Naive thymus-derived CD8-positive, alpha-beta T cell (primary cell): Measurements from ENCODE around the gene TLK1. TPM values are rescaled to one million over a fixed set of nuclear protein-coding genes. Genes with fewer than 3 reads are reported as not detected.
A peak's percentile ranks its signal among the peaks of the same experiment; 100 is the strongest.
"Not testable (repeated sequence)": the region's sequence is repeated elsewhere in the genome, so short reads cannot be mapped to it uniquely, and the experiment has no call there.

Experiments used
- ATAC-seq, 2 donors: fragments of 150-1000 bp; cut with Tn5 transposase in 1 of 2; sonication (Bioruptor Pico), chemical (Tn5 transposase) in 1 of 2; 1 replicate in 1 of 2; 2 replicates in 1 of 2; pipeline ENCODE4 v1.10.0; 2021; ENCODE audit warnings: mild to moderate bottlenecking in 2 of 2, moderate library complexity in 2 of 2
- POLR2A ChIA-PET: fragments of 350-600 bp; sonication (Branson Sonifier 250); formaldehyde crosslinking; loops from one replicate; lab custom pipeline; 2021; ENCODE audit warnings: antibody characterized with exemption; lab: Charles Lee
- DNase-seq, 10 donors: peaks; one replicate each; pipeline versions ENCODE4 v3.0.0 to v3.0.0-alpha.2; 2020 to 2022
- H3K27ac Mint-ChIP-seq, 10 donors: one replicate each; pipeline ENCODE4 v1.8.0; 2020 to 2022; ENCODE audit warnings: mild to moderate bottlenecking in 10 of 10, mixed read lengths in 10 of 10, moderate library complexity in 4 of 10, inconsistent platforms in 1 of 10
- H3K27me3 Mint-ChIP-seq, 5 donors: one replicate each; pipeline ENCODE4 v1.8.0; 2021 to 2022; ENCODE audit warnings: mixed read lengths in 5 of 5
- H3K36me3 Mint-ChIP-seq, 3 donors: one replicate each; pipeline ENCODE4 v1.8.0; 2020 to 2022; ENCODE audit warnings: mixed read lengths in 3 of 3, mild to moderate bottlenecking in 2 of 3, inconsistent platforms in 1 of 3
- H3K4me1 Mint-ChIP-seq, 4 donors: one replicate each; pipeline ENCODE4 v1.8.0; 2021 to 2022; ENCODE audit warnings: mixed read lengths in 4 of 4
- H3K4me3 Mint-ChIP-seq, 10 donors: one replicate each; pipeline ENCODE4 v1.8.0; 2020 to 2022; ENCODE audit warnings: mild to moderate bottlenecking in 10 of 10, mixed read lengths in 10 of 10, moderate library complexity in 6 of 10, inconsistent platforms in 1 of 10
- H3K9me3 Mint-ChIP-seq, 9 donors: one replicate each; pipeline ENCODE4 v1.8.0; 2020 to 2022; ENCODE audit warnings: mixed read lengths in 9 of 9, mild to moderate bottlenecking in 3 of 9, inconsistent platforms in 1 of 9, moderate library complexity in 1 of 9
- polyA plus RNA-seq, 3 donors: library from polyadenylated mRNA; unstranded; fragments of 300-500 nt; fragmentation: Illumina TruSeq; gene quantifications; one replicate each; pipeline ENCODE4 v1.2.3, GENCODE V29; 2021
- total RNA-seq, 8 experiments: library from RNA in 2 of 8; stranded (reverse) in 2 of 8; gene quantifications; one replicate each; pipeline ENCODE4 v1.2.3 and lab custom pipeline; 2021 to 2026

Gene TLK1
- total and polyA plus RNA-seq, 5 experiments from 2014 or later: 27.3 to 159 (median 53.7) TPM

DNA sequence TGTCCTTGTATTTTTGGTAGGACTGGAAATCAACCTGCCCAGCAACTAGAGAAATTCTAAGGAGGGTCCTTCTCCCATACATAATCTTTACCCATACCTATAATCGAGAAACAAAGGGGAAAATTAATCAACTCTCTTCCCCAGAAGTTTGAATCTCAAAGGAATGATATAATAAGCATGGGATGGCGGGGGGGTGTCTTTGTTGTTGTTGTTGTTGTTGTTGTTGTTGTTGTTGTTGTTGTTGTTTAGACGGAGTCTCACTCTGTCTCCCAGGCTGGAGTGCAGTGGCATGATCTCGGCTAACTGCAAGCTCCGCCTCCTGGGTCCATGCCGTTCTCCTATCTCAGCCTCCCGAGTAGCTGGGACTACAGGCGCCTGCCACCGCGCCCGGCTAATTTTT lies 69.2 kb downstream of the TLK1 start:
- peaks cover 29 to 63% (median 56%) of the 10 kb centered on the region in 4 donors for H3K4me1 Mint-ChIP-seq
- peaks cover 0 to 16% (median 5%) of the 10 kb centered on the region in 3 donors for H3K36me3 Mint-ChIP-seq
- H3K9me3 Mint-ChIP-seq, H3K4me3 Mint-ChIP-seq, H3K27ac Mint-ChIP-seq, ATAC-seq, POLR2A ChIA-PET, H3K27me3 Mint-ChIP-seq, DNase-seq: not testable (repeated sequence)

DNA sequence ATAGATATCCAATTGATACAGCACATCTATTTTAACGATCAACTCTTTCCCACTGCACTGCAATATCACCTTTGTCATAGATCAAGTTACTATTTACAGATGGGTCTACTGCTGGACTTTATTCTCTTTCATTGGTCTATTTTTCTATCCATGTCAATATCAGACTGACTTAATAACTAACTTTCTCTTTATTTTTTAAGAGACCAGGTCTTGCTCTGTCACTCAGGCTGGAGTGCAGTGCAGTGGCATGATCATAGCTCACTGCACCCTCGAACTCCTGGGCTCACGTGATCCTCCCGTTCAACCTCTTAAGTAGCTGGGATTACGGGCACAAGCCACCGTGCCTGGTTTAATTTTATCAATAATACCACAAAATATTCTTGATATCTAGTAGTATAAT lies 71.2 kb downstream of the TLK1 start:
- Mint-ChIP-seq H3K4me3 (peak overlapping the region in 1 of 10 donors; percentile 2), H3K27me3 (no peaks in the 10 kb centered on the region), H3K9me3 (no peaks in the 10 kb centered on the region), H3K4me1 (peaks cover 28 to 66% (median 59%) of the 10 kb centered on the region in 4 donors), H3K27ac (peak overlapping the region in 8 of 10 donors; percentile 26 to 97 (median 84)), H3K36me3 (peaks cover 0 to 16% (median 3%) of the 10 kb centered on the region in 3 donors)
- POLR2A ChIA-PET: no interaction called here
- DNase-seq: no peak
- no peak for ATAC-seq

DNA sequence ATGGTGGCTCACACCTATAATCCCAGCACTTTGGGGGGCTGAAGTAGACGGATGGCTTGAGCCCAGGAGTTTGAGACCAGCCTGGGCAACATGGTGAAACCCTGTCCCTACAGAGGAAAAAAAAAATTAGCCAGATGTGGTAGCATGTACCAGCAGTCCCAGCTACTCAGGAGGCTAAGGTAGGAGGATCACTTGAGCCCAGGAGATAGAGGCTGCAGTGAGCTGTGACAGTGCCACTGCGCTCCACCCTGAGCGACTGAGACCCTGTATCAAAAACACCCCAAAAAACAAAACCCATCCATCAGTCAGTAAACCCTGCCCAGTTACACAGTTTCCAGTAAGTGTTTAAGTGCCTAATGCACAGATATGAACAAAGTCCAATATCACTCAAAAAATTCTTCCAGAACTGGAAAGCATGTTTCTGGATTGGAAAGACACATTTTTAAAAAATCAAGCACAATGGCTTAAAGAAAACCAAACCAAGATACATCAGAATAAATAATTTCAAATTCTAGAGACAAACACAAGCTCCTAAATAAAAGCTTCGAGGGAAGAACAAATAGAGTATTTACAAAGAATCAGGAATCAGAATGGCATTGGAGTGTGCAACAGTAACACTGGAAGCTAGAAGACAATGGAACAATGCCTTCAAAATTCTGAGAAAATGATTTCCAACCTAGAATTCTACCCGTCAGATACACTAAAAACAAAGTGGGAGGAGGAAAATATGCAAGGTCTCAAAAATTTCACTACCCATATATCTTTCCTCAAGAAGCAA lies 72.4 kb downstream of the TLK1 start:
- Mint-ChIP-seq H3K27me3 (no peaks in the 10 kb centered on the region), H3K36me3 (peaks cover 0 to 16% (median 3%) of the 10 kb centered on the region in 3 donors), H3K9me3 (no peaks in the 10 kb centered on the region), H3K4me1 (peaks cover 29 to 66% (median 63%) of the 10 kb centered on the region in 4 donors), H3K27ac (peak overlapping the region; percentile 87 to 98 (median 94)), H3K4me3 (peak overlapping the region in 2 of 10 donors; percentile 85 to 86)
- no peak for ATAC-seq
- POLR2A ChIA-PET: interaction anchor here (1.0 to 2.8 kb wide), 5 partner anchors 10 to 71 kb away, joined by 3 to 19 read pairs (median 6); partner anchors contain the start of gene TLK1
- no peak for DNase-seq

DNA sequence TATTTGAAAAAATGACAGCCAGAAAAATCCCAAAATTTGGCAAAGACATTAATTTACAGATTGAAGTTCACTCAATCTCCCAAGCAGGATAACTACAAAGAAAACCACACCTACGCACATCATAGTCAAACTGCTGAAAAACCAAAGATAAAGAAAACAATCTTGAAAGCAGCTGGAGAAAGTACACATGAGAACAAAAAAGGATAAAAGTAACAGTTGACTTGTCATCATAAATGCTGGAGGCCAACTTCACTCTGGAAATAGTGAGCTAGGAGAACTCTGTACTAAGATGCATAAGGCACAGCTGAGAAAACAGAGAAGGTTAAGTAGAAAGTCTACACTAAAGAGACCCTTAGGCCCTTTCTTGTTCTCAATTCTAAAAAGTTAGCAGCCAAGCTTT lies 73.1 kb downstream of the TLK1 start:
- peak overlapping the region; percentile 87 to 98 (median 94) for H3K27ac Mint-ChIP-seq

DNA sequence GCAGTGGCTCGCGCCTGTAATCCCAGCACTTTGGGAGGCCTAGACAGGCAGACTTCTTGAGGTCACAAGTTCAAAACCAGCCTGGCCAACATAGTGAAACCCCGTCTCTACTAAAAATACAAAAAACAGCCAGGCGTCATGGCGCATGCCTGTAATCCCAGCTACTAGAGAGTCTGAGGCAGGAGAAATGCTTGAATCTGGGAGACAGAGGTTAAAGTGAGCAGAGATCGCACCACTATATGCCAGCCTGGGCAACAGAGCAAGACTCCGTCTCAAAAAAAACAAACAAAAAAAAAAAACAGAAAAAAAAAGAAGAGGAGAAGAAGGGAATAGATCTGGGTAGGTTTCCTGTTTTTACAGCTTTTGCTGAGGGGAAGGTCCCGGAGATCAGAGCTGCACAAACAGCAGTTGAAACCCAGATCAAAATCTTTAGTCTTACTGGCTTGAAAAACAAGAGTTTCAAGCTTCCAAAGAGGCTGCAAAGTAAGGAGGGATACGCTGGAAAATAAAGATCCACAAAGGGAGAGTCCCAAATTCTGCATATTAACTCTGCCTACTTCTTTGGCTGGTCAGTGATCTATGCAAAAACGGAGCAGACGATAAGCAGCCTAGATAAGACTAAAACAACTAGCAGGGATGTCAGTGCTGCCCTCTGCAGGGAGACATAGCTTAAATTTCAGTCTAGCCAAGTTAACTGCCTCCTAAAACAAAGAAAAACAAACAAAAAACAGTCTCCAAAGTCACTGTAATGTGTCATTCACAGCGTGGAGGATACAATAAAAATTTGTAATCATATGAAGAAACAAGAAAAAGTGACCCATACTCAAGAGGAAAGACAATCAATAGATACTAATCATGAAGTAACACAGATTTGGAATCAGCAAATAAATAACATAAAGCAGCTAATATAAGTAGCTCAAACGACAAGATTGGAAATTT lies 74.1 kb downstream of the TLK1 start:
- Mint-ChIP-seq H3K36me3 (peaks cover 0 to 12% (median 0%) of the 10 kb centered on the region in 3 donors), H3K9me3 (no peaks in the 10 kb centered on the region), H3K27me3 (no peaks in the 10 kb centered on the region), H3K4me3 (peak overlapping the region; percentile 83 to 97 (median 86)), H3K27ac (peak overlapping the region; percentile 87 to 98 (median 94)), H3K4me1 (peaks cover 30 to 69% (median 65%) of the 10 kb centered on the region in 4 donors)
- ATAC-seq (peak; percentile 70 to 80), DNase-seq (peak; percentile 17 to 69 (median 52))
- POLR2A ChIA-PET: interaction anchor here (0.6 to 2.8 kb wide), 18 partner anchors 9 to 158 kb away, joined by 3 to 19 read pairs (median 4); partner anchors contain the start of gene TLK1

More for the DNA sequence above, 73.1 kb downstream of the TLK1 start:
- POLR2A ChIA-PET: interaction anchor here (0.6 to 2.8 kb wide), 10 partner anchors 8 to 113 kb away, joined by 3 to 19 read pairs (median 4); partner anchors contain the start of gene TLK1
- Mint-ChIP-seq H3K27me3 (no peaks in the 10 kb centered on the region), H3K4me3 (peak overlapping the region in 9 of 10 donors; percentile 58 to 97 (median 87)), H3K36me3 (peaks cover 0 to 15% (median 3%) of the 10 kb centered on the region in 3 donors), H3K4me1 (peaks cover 26 to 66% (median 61%) of the 10 kb centered on the region in 4 donors), H3K9me3 (no peaks in the 10 kb centered on the region)
- DNase-seq (peak in 4 of 10 donors; percentile 22 to 64 (median 46)), ATAC-seq (peak; percentile 45 to 48)

DNA sequence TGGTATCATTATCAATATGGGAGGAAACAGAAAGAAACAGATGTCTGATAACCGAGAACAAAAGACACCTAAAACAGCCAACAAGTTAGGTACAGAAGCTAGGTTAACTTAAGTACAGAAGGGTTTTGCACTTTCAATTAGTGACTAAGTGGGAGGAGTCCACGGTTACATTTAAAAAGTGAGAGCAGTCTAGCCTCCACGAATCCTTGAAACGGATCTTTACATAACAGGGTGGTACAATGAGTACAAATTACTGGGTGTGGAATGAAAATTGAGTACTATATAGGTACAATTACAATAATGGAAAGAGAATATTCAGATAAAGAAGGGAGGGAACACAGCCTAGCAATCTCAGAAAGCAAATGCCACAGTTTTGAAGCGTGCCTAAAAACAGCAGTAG lies 76.6 kb downstream of the TLK1 start:
- H3K4me1 Mint-ChIP-seq: peaks cover 30 to 75% (median 70%) of the 10 kb centered on the region in 4 donors
- POLR2A ChIA-PET: interaction anchor here (0.9 kb wide), 1 partner anchor 11 kb away, joined by 3 read pairs; no protein-coding TSS in a partner anchor
- peak; percentile 42 to 59 for ATAC-seq

DNA sequence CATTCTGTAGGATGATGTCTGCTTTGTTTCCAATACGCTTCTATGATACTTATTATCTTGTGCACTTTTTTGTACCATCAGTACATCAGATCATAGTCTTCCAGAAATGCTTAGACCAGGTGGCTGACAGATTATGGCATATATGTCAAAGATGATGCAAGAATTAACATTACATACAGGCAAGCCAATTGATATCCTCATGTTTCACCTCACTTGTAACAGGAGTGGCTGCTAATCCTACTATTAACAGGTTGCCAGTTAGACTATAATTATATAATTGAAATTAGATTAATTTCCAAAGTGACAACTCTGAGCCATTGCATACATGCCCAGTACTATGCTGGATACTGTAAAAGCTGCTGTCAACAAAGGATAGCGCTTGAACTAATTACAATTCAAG lies 77.2 kb downstream of the TLK1 start:
- H3K36me3 Mint-ChIP-seq: peaks cover 5 to 23% (median 10%) of the 10 kb centered on the region in 3 donors
- H3K4me3 Mint-ChIP-seq: peak overlapping the region in 4 of 10 donors; percentile 74 to 87 (median 78)
- no peaks in the 10 kb centered on the region for H3K9me3 Mint-ChIP-seq
- no peaks in the 10 kb centered on the region for H3K27me3 Mint-ChIP-seq
- peak overlapping the region; percentile 5 to 94 (median 92) for H3K27ac Mint-ChIP-seq
- DNase-seq: no peak
- H3K4me1 Mint-ChIP-seq: peaks cover 30 to 73% (median 71%) of the 10 kb centered on the region in 4 donors
- POLR2A ChIA-PET: interaction anchor here (0.9 kb wide), 1 partner anchor 10 kb away, joined by 3 read pairs; no protein-coding TSS in a partner anchor
- ATAC-seq: no peak

More for the DNA sequence above, 76.6 kb downstream of the TLK1 start:
- no peaks in the 10 kb centered on the region for H3K27me3 Mint-ChIP-seq
- DNase-seq: peak in 3 of 10 donors; percentile 11 to 32 (median 17)
- H3K36me3 Mint-ChIP-seq: peaks cover 2 to 16% (median 3%) of the 10 kb centered on the region in 3 donors
- H3K4me3 Mint-ChIP-seq: peak overlapping the region; percentile 47 to 87 (median 76)
- no peaks in the 10 kb centered on the region for H3K9me3 Mint-ChIP-seq
- peak overlapping the region; percentile 5 to 94 (median 92) for H3K27ac Mint-ChIP-seq

DNA sequence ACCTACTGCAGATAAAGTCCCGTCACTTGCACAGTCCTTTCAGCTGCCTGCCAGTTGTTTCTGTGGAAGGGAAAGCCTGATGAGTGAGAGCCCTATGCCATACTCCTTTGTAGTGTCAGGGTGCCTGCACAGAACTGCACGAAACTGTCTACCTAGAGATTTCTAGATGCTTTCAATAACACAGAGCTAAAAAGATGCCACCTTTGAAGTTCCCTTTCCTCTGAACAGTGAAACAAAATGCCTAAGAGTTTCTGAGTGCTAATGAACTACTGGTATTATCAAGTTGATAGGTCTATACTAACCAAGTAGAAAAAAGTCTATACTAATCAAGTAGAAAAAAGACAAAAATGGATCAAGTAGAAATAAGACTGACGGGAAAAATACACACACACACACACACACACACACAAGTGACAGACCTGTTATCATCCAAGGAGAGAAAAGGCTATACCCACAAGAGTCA lies 79.0 kb downstream of the TLK1 start:
- peaks cover 25 to 66% (median 60%) of the 10 kb centered on the region in 4 donors for H3K4me1 Mint-ChIP-seq
- H3K9me3 Mint-ChIP-seq: peaks cover 0 to 2% (median 0%) of the 10 kb centered on the region in 9 donors
- peak overlapping the region in 9 of 10 donors; percentile 0 to 76 (median 50) for H3K4me3 Mint-ChIP-seq
- H3K27ac Mint-ChIP-seq: peak overlapping the region; percentile 38 to 95 (median 90)
- peaks cover 12 to 35% (median 23%) of the 10 kb centered on the region in 3 donors for H3K36me3 Mint-ChIP-seq
- peak; percentile 65 to 67 for ATAC-seq
- DNase-seq: peak in 6 of 10 donors; percentile 4 to 45 (median 32)
- H3K27me3 Mint-ChIP-seq: no peaks in the 10 kb centered on the region
- POLR2A ChIA-PET: interaction anchor here (0.7 to 1.8 kb wide), 5 partner anchors 78 to 335 kb away, joined by 3 to 8 read pairs (median 5); partner anchors contain the start of gene GORASP2

DNA sequence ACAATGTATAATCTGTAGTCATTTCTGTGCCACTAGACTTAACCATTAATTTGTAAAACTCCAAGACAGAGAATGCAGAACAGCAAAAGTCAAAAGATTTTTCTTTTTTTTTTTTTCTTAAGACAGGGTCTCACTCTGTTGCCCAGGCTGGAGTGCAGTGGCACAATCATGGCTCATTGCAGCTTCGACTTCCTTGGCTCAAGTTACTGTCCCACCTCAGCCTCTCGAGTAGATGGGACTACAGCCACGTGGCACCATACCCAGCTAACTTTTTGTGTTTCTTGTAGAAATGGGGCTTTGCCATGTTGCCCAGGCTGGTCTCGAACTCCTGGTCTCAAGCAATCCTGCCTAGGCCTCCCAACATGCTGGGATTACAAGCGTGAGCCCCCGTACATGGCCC lies 80.1 kb downstream of the TLK1 start:
- POLR2A ChIA-PET: interaction anchor here (0.6 to 1.0 kb wide), 2 partner anchors 50 to 79 kb away, joined by 4 to 5 read pairs; no protein-coding TSS in a partner anchor
- peaks cover 17 to 45% (median 29%) of the 10 kb centered on the region in 3 donors for H3K36me3 Mint-ChIP-seq
- ATAC-seq (no peak), DNase-seq (no peak)
- H3K4me3 Mint-ChIP-seq: peak overlapping the region in 1 of 10 donors; percentile 42
- H3K27ac Mint-ChIP-seq: peak overlapping the region in 8 of 10 donors; percentile 62 to 94 (median 82)
- H3K27me3 Mint-ChIP-seq: no peaks in the 10 kb centered on the region
- peaks cover 24 to 65% (median 56%) of the 10 kb centered on the region in 4 donors for H3K4me1 Mint-ChIP-seq
- peaks cover 0 to 2% (median 0%) of the 10 kb centered on the region in 9 donors for H3K9me3 Mint-ChIP-seq

DNA sequence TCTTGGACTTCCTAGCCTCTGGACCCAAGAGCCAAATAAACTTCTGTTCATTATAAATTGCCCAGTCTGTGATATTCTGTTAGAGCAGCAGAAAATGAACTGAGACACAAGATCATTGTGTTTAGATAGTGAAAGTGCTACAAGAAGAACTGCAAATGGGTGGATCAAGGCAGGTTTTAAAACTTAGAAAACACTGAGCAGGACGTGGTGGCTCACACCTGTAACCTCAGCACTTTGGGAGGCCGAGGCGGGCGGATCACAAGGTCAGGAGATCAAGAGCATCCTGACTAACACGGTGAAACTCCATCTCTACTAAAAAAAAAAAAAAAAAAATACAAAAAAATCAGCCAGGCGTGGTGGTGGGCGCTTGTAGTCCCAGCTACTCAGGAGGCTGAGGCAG lies 84.3 kb downstream of the TLK1 start:
- POLR2A ChIA-PET, H3K9me3 Mint-ChIP-seq, ATAC-seq, H3K27me3 Mint-ChIP-seq, H3K4me3 Mint-ChIP-seq, DNase-seq: not testable (repeated sequence)
- peaks cover 8 to 31% (median 24%) of the 10 kb centered on the region in 4 donors for H3K4me1 Mint-ChIP-seq
- H3K36me3 Mint-ChIP-seq: peaks cover 17 to 68% (median 38%) of the 10 kb centered on the region in 3 donors
- H3K27ac Mint-ChIP-seq: peak overlapping the region in 1 of 10 donors; percentile 40

DNA sequence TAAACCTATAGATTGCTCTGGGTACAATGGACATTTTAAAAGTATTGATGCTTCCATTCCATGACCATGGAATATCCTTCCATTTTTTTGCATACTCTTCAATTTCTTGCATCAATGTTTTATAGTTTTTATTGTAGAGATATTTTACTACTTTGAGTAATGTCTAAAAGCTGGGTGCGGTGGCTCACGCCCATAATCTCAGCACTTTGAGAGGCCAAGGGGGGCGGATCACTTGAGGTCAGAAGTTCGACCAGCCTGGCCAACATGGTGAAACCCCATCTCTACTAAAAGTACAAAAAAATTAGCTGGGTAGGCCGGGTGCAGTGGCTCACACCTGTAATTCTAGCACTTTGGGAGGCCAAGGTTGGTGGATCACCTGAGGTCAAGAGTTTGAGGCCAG lies 88.5 kb downstream of the TLK1 start:
- Mint-ChIP-seq H3K27me3 (no peaks in the 10 kb centered on the region), H3K27ac (no peak overlapping the region), H3K4me1 (peaks cover 6 to 17% (median 13%) of the 10 kb centered on the region in 4 donors), H3K4me3 (no peak overlapping the region), H3K9me3 (peaks cover 0 to 2% (median 0%) of the 10 kb centered on the region in 9 donors), H3K36me3 (peaks cover 15 to 64% (median 40%) of the 10 kb centered on the region in 3 donors)
- no peak for DNase-seq
- ATAC-seq: no peak
- POLR2A ChIA-PET: interaction anchor here (1.0 kb wide), 1 partner anchor 13 kb away, joined by 4 read pairs; no protein-coding TSS in a partner anchor
